Esophagus muscularis mucosa (tissue), 3 donors: Measurements from ENCODE around the gene WDR64.

ENCODE experiments used
- POLR2A ChIP-seq: fragments of 450-650 bp; IDR thresholded peaks from one replicate; pipeline ENCODE4 v1.6.1; 2017; ENCODE audit warnings: antibody characterized with exemption, moderate library complexity, mild to moderate bottlenecking, low read depth
- POLR2AphosphoS5 ChIP-seq, 2 donors: sonication (generic); formaldehyde crosslinking; IDR thresholded peaks; one replicate each; pipeline ENCODE4 v1.6.1; 2017; ENCODE audit warnings: antibody characterized with exemption in 2 of 2
- TF ChIP-seq, protein P1 (sequence below), 3 experiments: fragments of 200-600 bp in 2 of 3; fragments of 450-650 bp in 1 of 3; sonication (generic) in 2 of 3; IDR thresholded peaks; one replicate each; pipeline ENCODE4 v1.5.1; 2017 to 2019; ENCODE audit warnings: antibody characterized with exemption in 3 of 3, mild to moderate bottlenecking in 2 of 3, moderate library complexity in 1 of 3

DNA sequence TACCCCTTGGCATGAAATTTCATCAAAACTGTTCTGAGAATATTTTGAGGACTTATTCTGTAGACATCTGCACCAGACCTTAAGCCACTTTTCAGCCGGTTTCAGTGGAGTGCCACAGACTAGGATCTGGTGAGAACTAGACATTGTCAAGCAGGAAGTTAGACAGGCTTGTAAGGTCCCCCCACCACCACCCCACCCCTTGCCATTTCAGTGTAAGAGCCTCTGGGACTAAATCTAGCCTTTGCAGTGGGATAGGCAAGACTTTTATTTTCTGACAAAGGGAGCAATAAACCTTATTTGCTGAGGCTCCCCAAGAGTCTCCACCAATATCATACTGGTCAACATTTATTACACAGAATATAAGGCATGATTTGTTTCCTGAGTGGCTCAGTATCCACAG, 118.0 kb downstream of the WDR64 start:
- no peak for TF ChIP-seq POLR2A
- TF ChIP-seq, protein P1, sequence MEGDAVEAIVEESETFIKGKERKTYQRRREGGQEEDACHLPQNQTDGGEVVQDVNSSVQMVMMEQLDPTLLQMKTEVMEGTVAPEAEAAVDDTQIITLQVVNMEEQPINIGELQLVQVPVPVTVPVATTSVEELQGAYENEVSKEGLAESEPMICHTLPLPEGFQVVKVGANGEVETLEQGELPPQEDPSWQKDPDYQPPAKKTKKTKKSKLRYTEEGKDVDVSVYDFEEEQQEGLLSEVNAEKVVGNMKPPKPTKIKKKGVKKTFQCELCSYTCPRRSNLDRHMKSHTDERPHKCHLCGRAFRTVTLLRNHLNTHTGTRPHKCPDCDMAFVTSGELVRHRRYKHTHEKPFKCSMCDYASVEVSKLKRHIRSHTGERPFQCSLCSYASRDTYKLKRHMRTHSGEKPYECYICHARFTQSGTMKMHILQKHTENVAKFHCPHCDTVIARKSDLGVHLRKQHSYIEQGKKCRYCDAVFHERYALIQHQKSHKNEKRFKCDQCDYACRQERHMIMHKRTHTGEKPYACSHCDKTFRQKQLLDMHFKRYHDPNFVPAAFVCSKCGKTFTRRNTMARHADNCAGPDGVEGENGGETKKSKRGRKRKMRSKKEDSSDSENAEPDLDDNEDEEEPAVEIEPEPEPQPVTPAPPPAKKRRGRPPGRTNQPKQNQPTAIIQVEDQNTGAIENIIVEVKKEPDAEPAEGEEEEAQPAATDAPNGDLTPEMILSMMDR (IDR thresholded peaks at IDR 0.05) = no peak
- no peak for TF ChIP-seq POLR2AphosphoS5 (IDR thresholded peaks at IDR 0.05)
